A549 (cell line): ENCODE data around the gene IDI1. TPM values are rescaled to one million over a fixed set of nuclear protein-coding genes. Genes with fewer than 3 reads are reported as not detected.

Source experiments
- ATAC-seq, 2 experiments: fragments of 200-7000 bp in 1 of 2; fragments of >200 bp in 1 of 2; cut with Nextera tagmentation in 1 of 2; cut with Tn5 transposase in 1 of 2; 3 replicates each; pipeline versions ENCODE4 v1.8.0 to v1.9.1; 2018 to 2020; ENCODE audit warnings: mild to moderate bottlenecking in 1 of 2, moderate library complexity in 1 of 2
- CTCF ChIA-PET: fragments of 300-600 bp; sonication (Branson Sonifier 250); formaldehyde crosslinking; extraction: SDS; loops from one replicate; lab custom pipeline; 2021; ENCODE audit warnings: antibody characterized with exemption, inconsistent platforms; lab: Yijun Ruan, JAX
- POLR2A ChIA-PET: fragments of 350-600 bp; formaldehyde crosslinking; extraction: SDS; loops from one replicate; lab custom pipeline; 2021; ENCODE audit warnings: antibody characterized with exemption, inconsistent platforms; lab: Yijun Ruan, JAX
- DNase-seq, 2 experiments: peaks; one replicate each; pipeline versions ENCODE4 v3.0.0 to v3.0.0-alpha.2; 2011 to 2016; ENCODE audit warnings: low read depth in 1 of 2, low spot score in 1 of 2
- FAIRE-seq: peaks from 2 replicates; lab custom pipeline; 2011; peaks lifted over from hg19 to GRCh38; lab: Jason Lieb, UNC
- H3K27ac ChIP-seq, 2 experiments: fragments of >200 bp; sonication (Bioruptor Twin); formaldehyde crosslinking; 3 replicates each; pipeline ENCODE4 v1.5.1; 2016 to 2017
- H3K4me1 ChIP-seq: fragments of >200 bp; sonication (Bioruptor Twin); formaldehyde crosslinking; 3 replicates; pipeline ENCODE4 v1.6.1; 2016
- H3K4me2 ChIP-seq: fragments of >200 bp; sonication (Bioruptor Twin); formaldehyde crosslinking; 3 replicates; pipeline ENCODE4 v1.6.1; 2016
- H3K4me3 ChIP-seq: fragments of >200 bp; sonication (Bioruptor Twin); formaldehyde crosslinking; 3 replicates; pipeline ENCODE4 v1.5.1; 2016
- H3K9me3 ChIP-seq: fragments of >200 bp; sonication (Bioruptor Twin); formaldehyde crosslinking; 3 replicates; pipeline ENCODE4 v1.6.1; 2016
- ATOH8 ChIP-seq: fragments of 250-450 bp; sonication (Bioruptor Pico); IDR thresholded peaks from 2 replicates; pipeline ENCODE4 v1.5.0; 2020; ENCODE audit warnings: low read depth, mild to moderate bottlenecking, moderate library complexity
- CBX2 ChIP-seq: fragments of 200-600 bp; sonication (generic); IDR thresholded peaks from 2 replicates; pipeline ENCODE4 v1.6.1; 2016; ENCODE audit warnings: low read depth, mild to moderate bottlenecking, borderline replicate concordance
- CHD4 ChIP-seq: fragments of 200-600 bp; sonication (generic); IDR thresholded peaks from 2 replicates; pipeline ENCODE4 v1.6.1; 2016; ENCODE audit warnings: antibody characterized with exemption, mild to moderate bottlenecking, borderline replicate concordance
- ELK1 ChIP-seq: fragments of 150-350 bp; IDR thresholded peaks from 2 replicates; pipeline ENCODE4 v1.6.1; 2014; ENCODE audit warnings: low read depth, mild to moderate bottlenecking, low read length
- FOSL2 ChIP-seq, 2 experiments: fragments of 450-650 bp in 1 of 2; fragments of >200 bp in 1 of 2; sonication (Bioruptor Twin) in 1 of 2; formaldehyde crosslinking; IDR thresholded peaks; 2 replicates each; pipeline versions ENCODE4 v1.5.0 to v1.6.1; 2016 to 2020; ENCODE audit warnings: mild to moderate bottlenecking in 1 of 2, moderate library complexity in 1 of 2
- FOXS1 ChIP-seq: fragments of 250-450 bp; sonication (Bioruptor Pico); IDR thresholded peaks from 2 replicates; pipeline ENCODE4 v1.5.0; 2020; ENCODE audit warnings: mild to moderate bottlenecking, moderate library complexity
- GATA3 ChIP-seq: IDR thresholded peaks from 2 replicates; pipeline ENCODE4 v1.6.1; 2012; ENCODE audit warnings: borderline replicate concordance
- HDAC2 ChIP-seq: fragments of 200-600 bp; sonication (generic); IDR thresholded peaks from 2 replicates; pipeline ENCODE4 v1.6.1; 2016
- HEYL ChIP-seq: fragments of 250-450 bp; sonication (Bioruptor Pico); IDR thresholded peaks from 2 replicates; pipeline ENCODE4 v1.8.0; 2021; ENCODE audit warnings: mild to moderate bottlenecking, moderate library complexity
- HOXA7 ChIP-seq: fragments of 250-450 bp; sonication (Bioruptor Pico); IDR thresholded peaks from 2 replicates; pipeline ENCODE4 v1.5.0; 2020; ENCODE audit warnings: mild to moderate bottlenecking, moderate library complexity
- HOXB13 ChIP-seq: fragments of 250-450 bp; sonication (Bioruptor Pico); IDR thresholded peaks from 2 replicates; pipeline ENCODE4 v1.5.0; 2020; ENCODE audit warnings: low read depth, mild to moderate bottlenecking, moderate library complexity
- JUNB ChIP-seq: fragments of >200 bp; sonication (Bioruptor Twin); formaldehyde crosslinking; IDR thresholded peaks from 2 replicates; pipeline ENCODE4 v1.6.1; 2016
- NFE2L2 ChIP-seq: fragments of 150-350 bp; conservative IDR thresholded peaks from 2 replicates; pipeline ENCODE4 v1.6.1; 2014; ENCODE audit warnings: low read length
- NR3C1 ChIP-seq: fragments of >200 bp; sonication (Bioruptor Twin); formaldehyde crosslinking; IDR thresholded peaks from 3 replicates; pipeline ENCODE4 v1.6.1; 2017
- PHF8 ChIP-seq: fragments of 200-600 bp; sonication (generic); IDR thresholded peaks from 2 replicates; pipeline ENCODE4 v1.6.1; 2016; ENCODE audit warnings: low read depth, mild to moderate bottlenecking, antibody characterized with exemption, moderate library complexity, borderline replicate concordance
- POLR2A ChIP-seq: IDR thresholded peaks from 2 replicates; pipeline ENCODE4 v1.6.1; 2012; ENCODE audit warnings: mild to moderate bottlenecking, low read length
- POLR2AphosphoS2 ChIP-seq: conservative IDR thresholded peaks from 2 replicates; pipeline ENCODE4 v1.6.1; 2012; ENCODE audit warnings: low read length, improper control_type of control experiment, inconsistent platforms
- RAD21 ChIP-seq, 2 experiments: fragments of >200 bp in 1 of 2; sonication (Bioruptor Twin) in 1 of 2; formaldehyde crosslinking in 1 of 2; IDR thresholded peaks in 1 of 2; conservative IDR thresholded peaks in 1 of 2; 2 replicates in 1 of 2; 3 replicates in 1 of 2; pipeline ENCODE4 v1.6.1; 2012 to 2018; ENCODE audit warnings: inconsistent platforms in 1 of 2
- RARB ChIP-seq: fragments of 250-450 bp; sonication (Bioruptor Pico); IDR thresholded peaks from 2 replicates; pipeline ENCODE4 v1.8.0; 2021; ENCODE audit warnings: mild to moderate bottlenecking, moderate library complexity
- USF2 ChIP-seq: fragments of 450-650 bp; IDR thresholded peaks from 2 replicates; pipeline ENCODE4 v1.6.1; 2014; ENCODE audit warnings: antibody characterized with exemption
- ZNF302 ChIP-seq: fragments of 250-450 bp; sonication (Bioruptor Pico); IDR thresholded peaks from 2 replicates; pipeline ENCODE4 v1.9.0; 2021; ENCODE audit warnings: inconsistent platforms, mild to moderate bottlenecking, moderate library complexity
- WGBS: methylation state at CpG from one replicate; pipeline ENCODE4 v1.1.6; 2017; ENCODE audit errors: missing lambda C conversion rate; 5-methylcytosine and 5-hydroxymethylcytosine counted together
- polyA plus RNA-seq, 4 experiments: library from polyadenylated mRNA; depleted of rRNA in 3 of 4; stranded (reverse); fragments of >200 nt; fragmentation: RNase III in 1 of 4; extraction: RNeasy Plus Mini Kit Qiagen cat#74134 plus additional on column Dnase treatment in 1 of 4; gene quantifications; 2 replicates in 3 of 4; 3 replicates in 1 of 4; pipeline ENCODE4 v1.2.3, GENCODE V29; 2011 to 2017
- TF ChIP-seq, protein P1 (sequence below): IDR thresholded peaks from 2 replicates; pipeline ENCODE4 v1.6.1; 2012; ENCODE audit warnings: low read depth, borderline replicate concordance
- TF ChIP-seq, protein P2 (sequence below): fragments of >200 bp; sonication (Bioruptor Twin); formaldehyde crosslinking; IDR thresholded peaks from 2 replicates; pipeline ENCODE4 v1.6.1; 2016
- TF ChIP-seq, protein P3 (sequence below): fragments of >200 bp; sonication (Bioruptor Twin); formaldehyde crosslinking; IDR thresholded peaks from 3 replicates; pipeline ENCODE4 v1.5.1; 2016

IDI1 gene
- polyA plus RNA-seq, 2 of the 4 experiments (the other 2 are of a cell fraction), result 55.8 to 65.0 TPM

GRCh38 chr10:1083581-1083980 is 34.7 kb upstream of the IDI1 start (continued):
- TF ChIP-seq, protein P1, sequence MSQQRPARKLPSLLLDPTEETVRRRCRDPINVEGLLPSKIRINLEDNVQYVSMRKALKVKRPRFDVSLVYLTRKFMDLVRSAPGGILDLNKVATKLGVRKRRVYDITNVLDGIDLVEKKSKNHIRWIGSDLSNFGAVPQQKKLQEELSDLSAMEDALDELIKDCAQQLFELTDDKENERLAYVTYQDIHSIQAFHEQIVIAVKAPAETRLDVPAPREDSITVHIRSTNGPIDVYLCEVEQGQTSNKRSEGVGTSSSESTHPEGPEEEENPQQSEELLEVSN, result no peak
- TF ChIP-seq PHF8 (no peak), HOXB13 (CRISPR knock-in tag) (no peak), HOXA7 (CRISPR knock-in tag) (no peak), FOXS1 (CRISPR knock-in tag) (no peak), JUNB (no peak)
- TF ChIP-seq, protein P2, sequence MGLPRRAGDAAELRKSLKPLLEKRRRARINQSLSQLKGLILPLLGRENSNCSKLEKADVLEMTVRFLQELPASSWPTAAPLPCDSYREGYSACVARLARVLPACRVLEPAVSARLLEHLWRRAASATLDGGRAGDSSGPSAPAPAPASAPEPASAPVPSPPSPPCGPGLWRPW, result no peak

DNA sequence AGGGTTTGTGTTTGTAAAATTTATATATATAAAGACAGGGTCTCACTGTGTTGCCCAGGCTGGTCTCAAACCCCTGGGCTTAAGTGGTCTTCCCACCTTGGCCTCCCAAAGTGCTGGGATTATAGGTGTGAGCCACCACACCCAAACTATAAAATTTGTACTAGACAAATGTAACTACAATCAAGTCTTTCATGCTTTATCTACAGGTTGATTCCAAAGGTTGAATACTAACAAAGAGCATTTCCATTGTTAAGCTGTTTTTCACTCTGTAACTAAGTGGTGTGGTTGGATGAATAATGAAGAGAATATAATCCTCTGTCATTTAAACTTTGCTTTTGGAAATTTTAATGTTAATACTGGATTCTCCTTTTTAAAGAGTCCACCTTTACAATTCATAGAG is 29.7 kb upstream of the IDI1 start:
- no peak overlapping the region for H3K4me3 ChIP-seq
- H3K9me3 ChIP-seq, result no peaks in the 10 kb centered on the region
- ATAC-seq, result no peak
- H3K4me2 ChIP-seq, result no peak overlapping the region
- H3K27ac ChIP-seq, result no peak overlapping the region
- FAIRE-seq, result no peak
- ChIA-PET CTCF (no interaction called here), POLR2A (no interaction called here)
- TF ChIP-seq ELK1 (no peak), CBX2 (no peak), USF2 (no peak), FOSL2 (IDR thresholded peaks at IDR 0.05) (no peak), FOSL2 (CRISPR knock-in tag; IDR thresholded peaks at IDR 0.05) (no peak), RARB (CRISPR knock-in tag) (no peak), POLR2A (no peak), RAD21 (conservative IDR thresholded peaks at IDR 0.05 in 1 of 2, IDR thresholded peaks at IDR 0.05 in 1 of 2) (no peak), GATA3 (no peak), POLR2AphosphoS2 (no peak), JUNB (no peak), HDAC2 (no peak), NFE2L2 (no peak)
- TF ChIP-seq, protein P1, result no peak
- no peaks in the 10 kb centered on the region for H3K4me1 ChIP-seq
- no peak for DNase-seq

DNA sequence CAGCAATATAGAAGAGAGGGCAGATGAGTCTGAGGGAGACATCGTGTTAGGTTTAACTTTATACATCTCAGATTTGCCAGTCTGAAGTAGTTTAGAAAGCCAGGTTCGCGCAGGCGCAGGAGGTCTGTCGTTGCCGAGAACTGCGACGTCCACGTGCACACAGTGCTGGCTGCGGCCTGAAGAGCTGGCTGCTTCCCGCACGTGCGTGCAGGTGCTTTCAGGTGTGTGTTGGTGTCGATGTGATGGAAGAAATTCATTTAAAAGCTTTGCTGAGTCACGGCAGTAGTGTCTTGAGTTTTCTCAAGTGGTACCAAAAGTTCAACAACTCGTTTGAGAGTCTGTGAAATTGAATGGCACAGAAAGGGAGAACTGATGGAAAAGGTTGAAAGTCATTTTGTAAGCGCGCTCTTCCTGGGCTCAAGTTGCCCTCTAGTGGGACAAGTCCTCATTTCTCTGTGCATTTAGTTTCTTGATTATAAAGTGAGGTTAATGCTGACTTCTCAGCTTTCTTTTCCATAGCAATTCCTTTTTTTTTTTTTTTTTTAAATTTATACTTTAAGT is 25.9 kb upstream of the IDI1 start:
- 93% methylated on average over 18 of the region's 18 CpGs for WGBS
- TF ChIP-seq CHD4 (no peak), RAD21 (conservative IDR thresholded peaks at IDR 0.05 in 1 of 2, IDR thresholded peaks at IDR 0.05 in 1 of 2) (peak in 1 of 2 experiments; percentile 54; a peak in 2 of 5 replicates), ATOH8 (CRISPR knock-in tag) (no peak), NR3C1 (no peak), ZNF302 (no peak), HEYL (no peak)
- TF ChIP-seq, protein P3, sequence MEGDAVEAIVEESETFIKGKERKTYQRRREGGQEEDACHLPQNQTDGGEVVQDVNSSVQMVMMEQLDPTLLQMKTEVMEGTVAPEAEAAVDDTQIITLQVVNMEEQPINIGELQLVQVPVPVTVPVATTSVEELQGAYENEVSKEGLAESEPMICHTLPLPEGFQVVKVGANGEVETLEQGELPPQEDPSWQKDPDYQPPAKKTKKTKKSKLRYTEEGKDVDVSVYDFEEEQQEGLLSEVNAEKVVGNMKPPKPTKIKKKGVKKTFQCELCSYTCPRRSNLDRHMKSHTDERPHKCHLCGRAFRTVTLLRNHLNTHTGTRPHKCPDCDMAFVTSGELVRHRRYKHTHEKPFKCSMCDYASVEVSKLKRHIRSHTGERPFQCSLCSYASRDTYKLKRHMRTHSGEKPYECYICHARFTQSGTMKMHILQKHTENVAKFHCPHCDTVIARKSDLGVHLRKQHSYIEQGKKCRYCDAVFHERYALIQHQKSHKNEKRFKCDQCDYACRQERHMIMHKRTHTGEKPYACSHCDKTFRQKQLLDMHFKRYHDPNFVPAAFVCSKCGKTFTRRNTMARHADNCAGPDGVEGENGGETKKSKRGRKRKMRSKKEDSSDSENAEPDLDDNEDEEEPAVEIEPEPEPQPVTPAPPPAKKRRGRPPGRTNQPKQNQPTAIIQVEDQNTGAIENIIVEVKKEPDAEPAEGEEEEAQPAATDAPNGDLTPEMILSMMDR, result peak; percentile 22; the same call in 2 of the 3 replicates
- TF ChIP-seq, protein P2, result no peak
- no peak overlapping the region for H3K27ac ChIP-seq
- ATAC-seq, result peak; percentile 47 to 61; a peak in 3 of 6 replicates
- CTCF ChIA-PET, result interaction anchor here (1.1 kb wide), 1 partner anchor 286 kb away, joined by 4 read pairs; no protein-coding TSS in a partner anchor
- no peak overlapping the region for H3K4me3 ChIP-seq
- no peak overlapping the region for H3K4me2 ChIP-seq
- no peak for FAIRE-seq
- no peaks in the 10 kb centered on the region for H3K9me3 ChIP-seq
- POLR2A ChIA-PET, result no interaction called here
- peak; percentile 12 to 31 for DNase-seq
- H3K4me1 ChIP-seq, result no peaks in the 10 kb centered on the region
